Mammary epithelial cell (primary cell): ENCODE measurements around the gene STX1A.

Source experiments
- EZH2 ChIP-seq: IDR thresholded peaks from 2 replicates; pipeline ENCODE4 v1.6.1; 2012; ENCODE audit warnings: low read length, inconsistent platforms, borderline replicate concordance
- TF ChIP-seq, protein P1 (sequence below), 2 donors: IDR thresholded peaks in 1 of 2; conservative IDR thresholded peaks in 1 of 2; 2 replicates each; pipeline ENCODE4 v1.5.1; 2011 to 2012; ENCODE audit warnings: inconsistent platforms in 2 of 2, low read length in 2 of 2, mild to moderate bottlenecking in 2 of 2, control low read depth in 1 of 2, low read depth in 1 of 2; ENCODE audit not compliant: insufficient read depth in 1 of 2; ENCODE audit errors: extremely low read depth in 1 of 2

DNA sequence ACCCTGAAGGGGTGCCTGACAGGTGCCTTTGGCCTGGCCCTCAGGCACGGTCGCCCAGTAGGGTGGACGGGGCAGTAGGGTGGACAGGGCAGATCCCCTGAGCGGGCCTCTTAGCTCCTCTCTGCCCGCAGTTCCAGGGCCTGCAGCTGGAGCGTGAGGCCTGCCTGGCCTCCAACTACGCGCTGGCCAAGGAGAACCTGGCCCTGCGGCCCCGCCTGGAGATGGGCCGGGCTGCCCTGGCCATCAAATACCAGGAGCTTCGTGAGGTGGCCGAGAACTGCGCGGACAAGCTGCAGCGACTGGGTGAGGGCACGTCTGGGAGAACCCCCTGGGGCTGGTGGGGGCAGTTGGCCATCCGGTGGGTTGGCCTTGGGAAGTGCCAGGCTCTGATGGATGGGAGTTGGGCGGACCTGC is 50.2 kb downstream of the STX1A start:
- TF ChIP-seq, protein P1, sequence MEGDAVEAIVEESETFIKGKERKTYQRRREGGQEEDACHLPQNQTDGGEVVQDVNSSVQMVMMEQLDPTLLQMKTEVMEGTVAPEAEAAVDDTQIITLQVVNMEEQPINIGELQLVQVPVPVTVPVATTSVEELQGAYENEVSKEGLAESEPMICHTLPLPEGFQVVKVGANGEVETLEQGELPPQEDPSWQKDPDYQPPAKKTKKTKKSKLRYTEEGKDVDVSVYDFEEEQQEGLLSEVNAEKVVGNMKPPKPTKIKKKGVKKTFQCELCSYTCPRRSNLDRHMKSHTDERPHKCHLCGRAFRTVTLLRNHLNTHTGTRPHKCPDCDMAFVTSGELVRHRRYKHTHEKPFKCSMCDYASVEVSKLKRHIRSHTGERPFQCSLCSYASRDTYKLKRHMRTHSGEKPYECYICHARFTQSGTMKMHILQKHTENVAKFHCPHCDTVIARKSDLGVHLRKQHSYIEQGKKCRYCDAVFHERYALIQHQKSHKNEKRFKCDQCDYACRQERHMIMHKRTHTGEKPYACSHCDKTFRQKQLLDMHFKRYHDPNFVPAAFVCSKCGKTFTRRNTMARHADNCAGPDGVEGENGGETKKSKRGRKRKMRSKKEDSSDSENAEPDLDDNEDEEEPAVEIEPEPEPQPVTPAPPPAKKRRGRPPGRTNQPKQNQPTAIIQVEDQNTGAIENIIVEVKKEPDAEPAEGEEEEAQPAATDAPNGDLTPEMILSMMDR (conservative IDR thresholded peaks at IDR 0.05 in 1 of 2, IDR thresholded peaks at IDR 0.05 in 1 of 2; ENCODE audit: extremely low read depth in 1 of 2, insufficient read depth in 1 of 2, low read depth in 1 of 2, low read length in 2 of 2), result no peak
- TF ChIP-seq EZH2, result no peak
